H7 (cell line): ENCODE measurements around the gene CDH19. TPM values are rescaled to one million over a fixed set of nuclear protein-coding genes. Genes with fewer than 3 reads are reported as not detected.

ENCODE experiments used
- DNase-seq: peaks from one replicate; pipeline ENCODE4 v3.0.0; 2012
- H3K27me3 ChIP-seq: 2 replicates; pipeline ENCODE4 v1.6.0; 2011; ENCODE audit warnings: mild to moderate bottlenecking, low read length; ENCODE audit not compliant: control insufficient read depth, insufficient read depth
- H3K36me3 ChIP-seq: replicated peaks from 2 replicates; pipeline ENCODE4 v1.5.1; 2011; ENCODE audit warnings: low read length; ENCODE audit not compliant: control insufficient read depth, insufficient read depth
- H3K4me3 ChIP-seq: 2 replicates; pipeline ENCODE4 v1.5.1; 2011; ENCODE audit warnings: low read depth, mild to moderate bottlenecking, control low read depth, low read length, moderate library complexity; ENCODE audit not compliant: insufficient read depth
- total RNA-seq: library from RNA; depleted of rRNA; stranded (reverse); fragments of >200 nt; shearing (Covaris generic); gene quantifications from 2 replicates; pipeline ENCODE4 v1.2.3, GENCODE V29; 2014

The CDH19 gene
- total RNA-seq, 1 experiment from 2014 or later: not detected

GRCh38 chr18:66601649-66602048, 2.2 kb downstream of the CDH19 start:
- DNase-seq: no peak
- H3K4me3 ChIP-seq: no peak overlapping the region
- H3K36me3 ChIP-seq: no peaks in the 10 kb centered on the region
- no peaks in the 10 kb centered on the region for H3K27me3 ChIP-seq

DNA sequence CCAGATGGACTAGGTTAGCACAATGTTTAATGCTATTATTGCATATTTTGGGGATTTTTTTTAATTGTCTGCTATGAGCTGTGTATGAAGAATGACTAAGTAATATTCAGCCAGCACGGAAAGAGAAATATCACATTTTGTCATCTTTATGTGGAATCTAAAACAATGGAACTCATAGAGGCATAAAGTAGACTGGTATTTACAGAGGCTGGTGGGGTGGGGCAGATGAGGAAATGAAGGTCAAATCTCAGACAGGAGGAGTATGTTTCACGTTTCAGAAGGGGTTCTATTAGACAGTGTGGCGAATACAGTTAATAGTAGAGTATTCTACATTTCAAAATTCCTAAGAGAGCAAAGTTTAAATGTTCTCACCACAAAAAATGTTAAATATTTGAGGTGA, 4.7 kb downstream of the CDH19 start:
- H3K36me3 ChIP-seq: no peaks in the 10 kb centered on the region
- no peak for DNase-seq
- H3K4me3 ChIP-seq: no peak overlapping the region
- no peaks in the 10 kb centered on the region for H3K27me3 ChIP-seq

- DNase-seq: no peak
- Histone ChIP-seq H3K27me3 (no peaks in the 10 kb centered on the region), H3K36me3 (no peaks in the 10 kb centered on the region), H3K4me3 (no peak overlapping the region)
These were observed 16.5 kb downstream of the CDH19 start for GRCh38 chr18:66587430-66587829.

DNA sequence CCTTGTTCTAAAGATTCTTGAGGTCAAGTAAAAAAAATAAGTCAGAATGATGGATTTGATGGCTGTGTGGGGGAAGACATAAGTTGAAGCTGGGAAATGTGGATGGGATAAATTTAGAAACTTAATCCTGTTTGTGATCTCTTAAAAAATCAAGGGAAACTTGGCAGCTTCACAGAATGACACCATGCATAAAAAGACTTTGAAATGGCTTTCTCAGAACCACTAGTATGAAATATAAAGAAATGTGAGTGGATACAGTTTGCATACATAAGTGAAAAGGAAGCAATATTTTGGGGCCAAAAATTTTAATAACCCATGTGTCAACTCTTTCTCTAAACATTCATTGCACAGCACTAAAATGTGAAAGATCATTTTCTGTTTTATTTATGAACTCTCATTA, 21.7 kb downstream of the CDH19 start:
- DNase-seq: no peak

DNA sequence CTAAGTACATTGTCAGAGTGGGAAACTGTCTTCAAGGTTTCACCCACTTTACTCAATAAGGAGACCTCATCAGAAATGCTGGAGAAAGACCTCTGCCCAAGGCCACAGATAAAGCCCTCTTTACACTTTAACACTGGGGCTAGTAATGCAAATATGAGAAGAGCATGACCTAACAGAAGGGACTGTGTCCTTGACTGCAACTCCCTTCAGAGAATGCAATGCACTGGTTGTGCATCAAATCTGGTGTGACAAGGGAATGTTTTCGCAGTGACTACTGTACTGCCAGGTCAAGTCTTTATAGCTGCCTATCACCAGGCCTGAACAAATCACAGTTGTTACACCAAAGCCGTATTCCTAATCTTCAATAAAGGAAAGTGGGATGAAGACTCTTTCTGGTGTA, 28.6 kb downstream of the CDH19 start:
- no peak for DNase-seq
- H3K4me3 ChIP-seq: no peak overlapping the region
- no peaks in the 10 kb centered on the region for H3K36me3 ChIP-seq
- H3K27me3 ChIP-seq: no peaks in the 10 kb centered on the region

More for the DNA sequence above, 21.7 kb downstream of the CDH19 start:
- no peaks in the 10 kb centered on the region for H3K27me3 ChIP-seq
- H3K4me3 ChIP-seq: no peak overlapping the region
- H3K36me3 ChIP-seq: no peaks in the 10 kb centered on the region

- no peak for DNase-seq
- Histone ChIP-seq H3K4me3 (no peak overlapping the region), H3K36me3 (no peaks in the 10 kb centered on the region)
These were observed 32.0 kb downstream of the CDH19 start for GRCh38 chr18:66571845-66572244.

DNA sequence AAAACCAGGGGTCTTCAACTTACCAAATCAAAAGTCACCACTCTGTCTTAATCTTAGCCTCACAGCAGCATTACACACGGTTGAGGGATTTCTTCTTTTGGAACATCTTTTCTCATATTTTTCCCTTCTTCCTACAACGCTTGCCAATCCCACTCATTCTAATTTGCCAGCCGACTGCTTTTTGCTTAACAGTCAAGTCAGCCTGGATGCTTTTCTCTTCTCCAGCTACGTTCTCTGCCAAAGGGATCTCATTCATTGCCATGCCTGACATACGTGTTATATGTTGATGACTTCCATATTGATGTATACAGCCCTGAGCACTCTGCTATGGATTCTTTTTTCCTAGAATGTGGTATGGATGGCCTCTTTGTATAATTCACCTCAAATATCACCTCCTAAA, 37.3 kb downstream of the CDH19 start:
- no peak for DNase-seq
- no peak overlapping the region for H3K4me3 ChIP-seq
- no peaks in the 10 kb centered on the region for H3K36me3 ChIP-seq
- H3K27me3 ChIP-seq: no peaks in the 10 kb centered on the region

More at GRCh38 chr18:66571845-66572244, 32.0 kb downstream of the CDH19 start:
- no peaks in the 10 kb centered on the region for H3K27me3 ChIP-seq

- no peak for DNase-seq
- H3K4me3 ChIP-seq: no peak overlapping the region
- no peaks in the 10 kb centered on the region for H3K27me3 ChIP-seq
- no peaks in the 10 kb centered on the region for H3K36me3 ChIP-seq
These were observed 39.7 kb downstream of the CDH19 start for GRCh38 chr18:66564236-66564635.

DNA sequence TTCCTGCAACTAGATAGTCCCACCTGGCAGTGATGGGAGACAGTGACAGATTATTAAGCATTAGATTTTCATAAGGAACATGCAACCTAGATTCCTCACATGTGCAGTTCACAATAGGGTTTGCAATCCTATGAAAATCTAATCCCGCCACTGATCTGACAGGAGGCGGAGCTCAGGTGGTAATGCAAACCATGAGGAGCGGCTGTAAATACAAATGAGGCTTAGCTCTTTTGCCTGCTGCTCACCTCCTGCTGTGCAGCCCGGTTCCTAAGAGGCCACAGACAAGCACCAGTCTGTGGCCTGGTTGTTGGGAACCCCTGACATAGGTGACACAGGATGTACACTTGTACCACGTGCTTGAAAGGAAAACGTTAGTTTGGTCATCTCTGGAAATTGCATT, 41.6 kb downstream of the CDH19 start:
- Histone ChIP-seq H3K4me3 (no peak overlapping the region), H3K27me3 (no peaks in the 10 kb centered on the region), H3K36me3 (no peaks in the 10 kb centered on the region)
- no peak for DNase-seq

DNA sequence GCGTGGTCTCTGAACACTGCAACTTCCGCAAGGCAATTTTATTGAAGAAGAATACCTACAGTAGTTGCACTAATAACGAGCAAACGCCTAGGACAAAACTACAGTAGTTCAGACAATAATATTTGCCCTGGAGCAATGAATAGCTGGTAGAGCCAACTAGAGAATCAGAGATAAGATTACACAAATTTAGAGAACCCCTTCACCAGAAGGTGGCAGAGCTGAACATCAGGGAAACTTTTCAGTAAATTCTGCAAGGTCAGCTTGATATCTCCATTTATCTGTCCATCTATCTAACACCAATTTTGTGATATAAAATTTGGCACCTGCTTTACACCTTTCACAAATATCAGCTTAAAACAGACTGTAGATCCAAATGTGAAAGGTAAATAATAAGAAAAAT, 43.8 kb downstream of the CDH19 start:
- DNase-seq: no peak
- Histone ChIP-seq H3K27me3 (no peaks in the 10 kb centered on the region), H3K4me3 (no peak overlapping the region), H3K36me3 (no peaks in the 10 kb centered on the region)

DNA sequence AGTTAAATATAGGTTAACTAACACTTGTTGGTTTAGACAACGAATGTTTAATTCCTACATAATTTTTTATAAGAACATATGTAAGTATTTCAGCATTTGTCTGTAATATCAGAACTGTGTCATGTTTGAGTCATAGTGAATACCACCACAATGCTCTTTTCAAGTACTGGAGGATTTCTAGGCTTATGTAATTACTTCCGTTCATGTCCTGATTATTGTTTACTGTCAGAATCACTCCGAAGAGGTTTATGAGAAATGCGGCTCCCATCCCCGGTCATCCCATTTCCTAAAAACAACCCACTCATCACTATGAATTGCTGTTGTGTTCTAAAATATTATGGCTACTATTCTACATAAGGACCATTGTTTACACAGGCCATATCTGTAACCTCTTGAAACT, 45.1 kb downstream of the CDH19 start:
- no peak overlapping the region for H3K4me3 ChIP-seq
- no peaks in the 10 kb centered on the region for H3K27me3 ChIP-seq
- H3K36me3 ChIP-seq: no peaks in the 10 kb centered on the region
- no peak for DNase-seq

DNA sequence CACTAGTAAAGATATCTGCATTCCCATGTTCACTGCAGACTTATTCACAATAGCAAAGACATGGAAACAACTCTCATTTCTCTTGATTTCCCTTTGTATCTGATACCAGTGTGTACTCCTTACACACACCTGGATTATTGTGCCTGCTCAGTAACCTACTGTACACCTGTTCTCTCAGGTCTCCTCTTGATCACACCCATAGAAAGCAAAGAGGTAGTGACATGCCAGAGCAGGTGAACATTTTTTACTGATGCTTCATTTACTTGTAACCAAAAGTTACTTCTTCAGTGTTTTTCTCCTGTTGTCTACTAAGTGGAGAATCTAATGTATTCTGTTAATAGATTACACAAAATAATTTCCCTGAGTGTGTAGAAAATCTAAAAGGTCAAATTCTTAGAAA, 46.8 kb downstream of the CDH19 start:
- Histone ChIP-seq H3K27me3 (no peaks in the 10 kb centered on the region), H3K4me3 (no peak overlapping the region), H3K36me3 (no peaks in the 10 kb centered on the region)
- no peak for DNase-seq

- no peak for DNase-seq
- Histone ChIP-seq H3K4me3 (no peak overlapping the region), H3K36me3 (no peaks in the 10 kb centered on the region)
These were observed 48.3 kb downstream of the CDH19 start for GRCh38 chr18:66555585-66555984.

GRCh38 chr18:66553824-66554223, 50.1 kb downstream of the CDH19 start:
- no peak for DNase-seq
- Histone ChIP-seq H3K27me3 (no peaks in the 10 kb centered on the region), H3K36me3 (no peaks in the 10 kb centered on the region), H3K4me3 (no peak overlapping the region)

More at GRCh38 chr18:66555585-66555984, 48.3 kb downstream of the CDH19 start:
- H3K27me3 ChIP-seq: no peaks in the 10 kb centered on the region

DNA sequence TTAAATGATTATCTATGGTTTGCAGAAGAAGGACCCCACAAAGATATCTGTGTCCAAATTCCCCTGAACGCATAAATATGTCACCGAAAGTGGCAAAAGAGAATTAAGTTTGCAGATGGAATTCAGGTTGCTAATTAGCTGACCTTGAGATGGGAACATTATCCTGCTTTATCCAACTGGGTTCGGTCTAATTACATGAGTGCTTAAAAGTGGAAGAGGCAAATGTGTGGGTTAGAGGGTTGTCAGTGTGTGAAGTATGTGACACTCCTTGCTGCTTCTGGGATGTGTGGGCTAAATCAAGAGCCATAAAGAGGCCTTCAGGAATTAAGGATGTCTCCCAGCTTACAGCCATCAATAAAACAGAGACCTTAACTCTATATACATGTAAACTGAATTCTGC, 53.5 kb downstream of the CDH19 start:
- Histone ChIP-seq H3K4me3 (no peak overlapping the region), H3K36me3 (no peaks in the 10 kb centered on the region), H3K27me3 (no peaks in the 10 kb centered on the region)
- DNase-seq: no peak

GRCh38 chr18:66548747-66549146, 55.1 kb downstream of the CDH19 start:
- Histone ChIP-seq H3K27me3 (no peaks in the 10 kb centered on the region), H3K36me3 (no peaks in the 10 kb centered on the region), H3K4me3 (no peak overlapping the region)
- peak; percentile 21 for DNase-seq
